GM23338 (cell line): Measurements from ENCODE around the gene HCST.

Source experiments
- CTCF ChIP-seq, 2 experiments: fragments of 200-600 bp in 1 of 2; sonication (generic) in 1 of 2; conservative IDR thresholded peaks; 2 replicates each; pipeline versions ENCODE4 v1.5.1 to v1.6.1; 2016 to 2017; ENCODE audit warnings: antibody characterized with exemption in 2 of 2, low read depth in 2 of 2, mild to moderate bottlenecking in 2 of 2, moderate library complexity in 1 of 2
- EZH2 ChIP-seq: fragments of 200-600 bp; sonication (generic); IDR thresholded peaks from one replicate; pipeline ENCODE4 v1.8.0; 2017; ENCODE audit warnings: antibody characterized with exemption, mild to moderate bottlenecking, low read depth; ENCODE audit not compliant: unreplicated experiment

GRCh38 chr19:35935911-35936737 is 33.8 kb downstream of the HCST start, which contains the start of gene LRFN3:
- TF ChIP-seq EZH2: no peak
- no peak for TF ChIP-seq CTCF (conservative IDR thresholded peaks at IDR 0.05; ENCODE audit: low read depth in 2 of 2)
